HFFc6 (cell line): ENCODE data around the gene EPS15. TPM values are rescaled to one million over a fixed set of nuclear protein-coding genes. Genes with fewer than 3 reads are reported as not detected.

ENCODE experiments used
- DNase-seq: peaks from one replicate; pipeline ENCODE4 v3.0.0-alpha.2; 2018
- H3K27ac Mint-ChIP-seq: 2 replicates; pipeline ENCODE4 v1.8.0; 2020; ENCODE audit warnings: mild to moderate bottlenecking, mixed read lengths
- H3K27me3 Mint-ChIP-seq: 2 replicates; pipeline ENCODE4 v1.8.0; 2021; ENCODE audit warnings: mild to moderate bottlenecking, moderate library complexity, mixed read lengths; ENCODE audit not compliant: insufficient read depth
- H3K36me3 Mint-ChIP-seq: 2 replicates; pipeline ENCODE4 v1.8.0; 2021; ENCODE audit warnings: low read depth, mixed read lengths
- H3K4me1 Mint-ChIP-seq: 2 replicates; pipeline ENCODE4 v1.8.0; 2020; ENCODE audit warnings: low read depth, mixed read lengths
- H3K4me3 Mint-ChIP-seq: 2 replicates; pipeline ENCODE4 v1.8.0; 2020; ENCODE audit warnings: mild to moderate bottlenecking, moderate library complexity, mixed read lengths
- H3K9me3 Mint-ChIP-seq: 2 replicates; pipeline ENCODE4 v1.8.0; 2020; ENCODE audit warnings: mild to moderate bottlenecking, mixed read lengths
- CTCF ChIP-seq: fragments of 200-600 bp; sonication (generic); IDR thresholded peaks from 2 replicates; pipeline ENCODE4 v1.5.0; 2021; ENCODE audit warnings: antibody characterized with exemption, mild to moderate bottlenecking
- total RNA-seq, 6 experiments: library from RNA; stranded (reverse); fragmentation: NEBNext Ultra II Directional; extraction: Animal tissue kit (Norgen Biotek cat#: 25700); gene quantifications; 2 replicates in 1 of 6; 3 replicates in 5 of 6; pipeline ENCODE4 v1.2.3, GENCODE V29; 2021

EPS15 gene
- total RNA-seq, 6 experiments from 2014 or later: 45.2 to 55.7 (median 49.6) TPM

DNA sequence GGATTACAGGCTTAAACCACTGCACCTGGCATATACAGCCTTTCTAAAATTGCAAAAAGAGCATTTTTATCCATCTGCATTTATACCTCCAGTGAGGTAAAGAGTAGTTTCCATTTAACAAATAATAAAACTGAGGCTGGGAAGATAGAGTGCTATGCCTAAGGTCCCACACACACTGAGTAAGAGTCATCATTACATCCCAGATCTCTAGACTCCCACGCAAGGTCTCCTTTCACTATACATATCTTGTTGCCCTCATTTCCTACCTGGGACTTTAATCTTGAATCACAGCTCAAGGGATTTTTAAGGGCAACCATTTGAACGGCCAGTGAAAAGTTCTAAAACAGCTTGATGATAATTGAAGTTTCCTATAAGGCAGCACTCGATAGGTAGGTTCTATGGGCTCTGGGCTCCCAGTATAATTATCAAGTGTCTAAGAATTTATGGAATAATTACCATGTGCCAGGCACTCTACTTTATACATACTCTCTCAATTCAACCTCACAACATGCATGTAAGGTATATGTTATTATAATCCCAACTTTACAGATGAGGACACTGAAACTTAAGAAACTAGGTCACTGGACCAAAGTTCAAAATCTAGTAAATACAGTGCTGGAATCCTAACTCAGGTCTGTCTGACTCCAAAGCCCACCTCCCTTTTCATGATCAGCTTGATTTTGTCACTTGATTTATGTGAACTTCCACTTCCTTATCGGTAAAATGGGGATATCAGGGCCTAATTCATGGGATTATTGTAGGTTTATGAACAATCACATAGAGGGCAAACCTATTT lies 23.3 kb upstream of the EPS15 start:
- Mint-ChIP-seq H3K36me3 (no peaks in the 10 kb centered on the region), H3K4me1 (peaks cover 26% of the 10 kb centered on the region), H3K27ac (no peak overlapping the region), H3K4me3 (no peak overlapping the region), H3K27me3 (peaks cover 2% of the 10 kb centered on the region; the same call in 1 of the 2 replicates), H3K9me3 (no peaks in the 10 kb centered on the region)
- TF ChIP-seq CTCF: no peak
- DNase-seq: no peak

DNA sequence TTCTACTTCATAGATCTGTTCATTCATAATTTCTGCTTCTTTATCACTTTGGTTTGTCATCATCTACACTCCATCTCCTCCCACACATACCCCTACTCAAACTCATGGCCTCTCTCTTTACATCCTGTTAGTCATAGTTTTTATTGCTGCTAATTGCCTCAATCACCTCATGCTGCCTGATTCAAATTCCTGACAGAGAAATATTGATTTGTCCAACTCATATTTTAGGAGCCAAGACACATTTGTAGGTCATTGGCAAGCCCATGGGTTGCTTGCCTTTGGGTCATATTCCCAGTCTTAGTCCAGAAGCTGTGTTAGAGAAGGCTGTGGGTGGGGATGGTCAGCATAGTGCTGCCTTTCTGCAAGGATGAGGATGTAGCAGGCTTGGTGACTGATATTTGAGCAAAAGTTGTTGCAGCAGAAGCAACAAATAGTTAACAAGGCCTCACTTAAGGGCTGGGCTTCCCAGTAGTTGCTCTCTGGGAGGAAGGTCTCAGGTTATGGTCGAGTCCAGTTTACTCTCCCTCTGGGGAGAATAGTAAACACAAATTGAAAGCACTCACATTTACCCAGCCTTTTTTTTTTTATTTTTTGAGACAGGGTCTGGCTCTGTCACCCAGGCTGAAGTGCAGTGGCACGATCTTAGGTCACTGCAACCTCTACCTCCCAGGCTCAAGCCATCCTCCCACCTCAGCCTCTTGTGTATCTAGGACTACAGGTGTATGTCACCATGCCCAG lies 22.4 kb upstream of the EPS15 start:
- Mint-ChIP-seq H3K27ac (peak overlapping the region; percentile 13; the same call in 1 of the 2 replicates), H3K36me3 (no peaks in the 10 kb centered on the region), H3K9me3 (no peaks in the 10 kb centered on the region), H3K4me3 (no peak overlapping the region), H3K4me1 (peaks cover 26% of the 10 kb centered on the region), H3K27me3 (peaks cover 2% of the 10 kb centered on the region; the same call in 1 of the 2 replicates)
- no peak for DNase-seq
- no peak for TF ChIP-seq CTCF

GRCh38 chr1:51537568-51537967 lies 18.5 kb upstream of the EPS15 start:
- Mint-ChIP-seq H3K27me3 (peaks cover 2% of the 10 kb centered on the region; the same call in 1 of the 2 replicates), H3K27ac (no peak overlapping the region), H3K9me3 (no peaks in the 10 kb centered on the region), H3K4me1 (peaks cover 35% of the 10 kb centered on the region), H3K4me3 (no peak overlapping the region), H3K36me3 (no peaks in the 10 kb centered on the region)
- DNase-seq: no peak
- TF ChIP-seq CTCF: no peak

DNA sequence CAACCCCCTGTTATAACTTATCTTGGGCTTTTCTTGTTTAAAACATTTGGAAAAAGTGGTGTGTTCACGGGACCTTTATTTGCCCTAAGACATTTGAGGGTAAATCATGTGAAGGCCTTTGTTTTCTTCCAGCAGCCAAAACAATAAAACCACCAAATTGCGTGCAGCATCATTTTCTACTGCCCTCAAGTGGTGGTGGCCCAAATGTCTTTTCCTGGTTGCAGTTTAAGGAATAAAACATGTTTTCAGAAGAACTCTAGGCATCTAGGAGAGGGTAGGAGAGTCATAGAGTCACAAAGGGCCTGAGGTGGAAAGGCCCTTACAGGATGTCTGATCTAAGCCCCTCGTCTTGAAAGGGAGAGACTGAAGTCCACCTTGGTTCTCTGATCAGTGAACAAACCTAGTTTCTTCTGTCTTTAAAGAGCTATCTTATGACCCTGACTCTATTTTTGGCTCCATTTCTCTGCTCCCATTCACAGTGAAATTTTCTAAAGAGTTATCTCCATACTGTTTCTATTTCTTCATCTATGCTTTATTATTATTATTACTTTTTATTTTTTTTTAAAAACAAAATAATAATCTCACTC lies 16.0 kb upstream of the EPS15 start:
- H3K36me3 Mint-ChIP-seq: no peaks in the 10 kb centered on the region
- peaks cover 21% of the 10 kb centered on the region for H3K4me1 Mint-ChIP-seq
- no peak overlapping the region for H3K4me3 Mint-ChIP-seq
- peak; percentile 86 for TF ChIP-seq CTCF
- peak overlapping the region; percentile 24; the same call in 1 of the 2 replicates for H3K27ac Mint-ChIP-seq
- H3K9me3 Mint-ChIP-seq: no peaks in the 10 kb centered on the region
- peaks cover 2% of the 10 kb centered on the region; the same call in 1 of the 2 replicates for H3K27me3 Mint-ChIP-seq
- peak; percentile 68 for DNase-seq

GRCh38 chr1:51534447-51534846 lies 15.4 kb upstream of the EPS15 start:
- Mint-ChIP-seq H3K4me1 (peaks cover 21% of the 10 kb centered on the region), H3K4me3 (no peak overlapping the region), H3K36me3 (no peaks in the 10 kb centered on the region), H3K27ac (peak overlapping the region; percentile 24; the same call in 1 of the 2 replicates), H3K27me3 (peaks cover 2% of the 10 kb centered on the region; the same call in 1 of the 2 replicates), H3K9me3 (no peaks in the 10 kb centered on the region)
- TF ChIP-seq CTCF: no peak
- no peak for DNase-seq
